Muscle layer of duodenum (tissue), 2 donors: ENCODE data around the gene MBD3L2.
"Not testable (repeated sequence)": the region's sequence is repeated elsewhere in the genome, so short reads cannot be mapped to it uniquely, and the experiment has no call there.

Experiments
- H3K27ac ChIP-seq: one replicate; pipeline ENCODE4 v1.7.0; 2013; ENCODE audit warnings: mild to moderate bottlenecking, low read length
- H3K27me3 ChIP-seq: one replicate; pipeline ENCODE4 v1.7.0; 2013; ENCODE audit warnings: low read depth, mild to moderate bottlenecking, control low read depth, low read length
- H3K36me3 ChIP-seq, 2 donors: one replicate each; pipeline ENCODE4 v1.7.0; 2013; ENCODE audit warnings: low read length in 2 of 2, control low read depth in 1 of 2, mild to moderate bottlenecking in 1 of 2; ENCODE audit not compliant: insufficient read depth in 2 of 2, control insufficient read depth in 1 of 2
- H3K4me1 ChIP-seq, 2 donors: one replicate each; pipeline ENCODE4 v1.7.0; 2013; ENCODE audit warnings: low read length in 2 of 2, mild to moderate bottlenecking in 2 of 2, control low read depth in 1 of 2, moderate library complexity in 1 of 2; ENCODE audit not compliant: insufficient read depth in 2 of 2, control insufficient read depth in 1 of 2
- H3K4me3 ChIP-seq, 2 donors: one replicate each; pipeline ENCODE4 v1.7.0; 2013; ENCODE audit warnings: low read length in 2 of 2, low read depth in 1 of 2, mild to moderate bottlenecking in 1 of 2
- H3K9me3 ChIP-seq, 2 donors: one replicate each; pipeline ENCODE4 v1.7.0; 2013; ENCODE audit warnings: low read length in 2 of 2, control low read depth in 1 of 2, mild to moderate bottlenecking in 1 of 2; ENCODE audit not compliant: control insufficient read depth in 1 of 2
- donor health status: healthy.

Gene MBD3L2

DNA sequence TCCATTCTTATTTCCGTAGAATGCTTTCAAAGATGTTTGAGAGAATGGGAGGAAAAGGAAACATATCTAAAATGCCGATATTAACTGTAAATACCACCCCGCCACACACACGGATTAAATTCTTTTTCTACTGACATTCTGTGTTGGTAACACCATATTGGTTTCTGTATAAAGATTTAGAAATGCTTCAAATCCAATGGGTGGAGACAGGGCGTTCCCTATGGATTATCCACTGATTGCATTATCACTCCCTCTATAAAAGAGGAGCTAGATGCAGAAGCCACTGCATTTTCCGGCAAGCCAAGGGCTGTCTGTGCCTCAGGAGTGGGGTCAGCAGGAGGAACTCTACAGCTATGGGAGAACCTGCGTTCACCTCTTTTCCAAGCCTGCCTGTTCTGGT lies at the start of gene MBD3L2:
Gene MBD3L2, plus strand, starts transcription at position 301 of the 400 bp plus-strand sequence. Its CDS starts 53 bp downstream, at position 354.
- not testable (repeated sequence) for H3K27ac ChIP-seq, H3K9me3 ChIP-seq, H3K27me3 ChIP-seq, H3K4me1 ChIP-seq, H3K36me3 ChIP-seq, H3K4me3 ChIP-seq

- Histone ChIP-seq H3K9me3 (no peaks in the 10 kb centered on the region), H3K4me3 (no peak overlapping the region), H3K27me3 (no peaks in the 10 kb centered on the region), H3K36me3 (no peaks in the 10 kb centered on the region), H3K4me1 (no peaks in the 10 kb centered on the region), H3K27ac (no peak overlapping the region)
These were observed 49.2 kb upstream of the MBD3L2 start for GRCh38 chr19:6999933-7000332.

DNA sequence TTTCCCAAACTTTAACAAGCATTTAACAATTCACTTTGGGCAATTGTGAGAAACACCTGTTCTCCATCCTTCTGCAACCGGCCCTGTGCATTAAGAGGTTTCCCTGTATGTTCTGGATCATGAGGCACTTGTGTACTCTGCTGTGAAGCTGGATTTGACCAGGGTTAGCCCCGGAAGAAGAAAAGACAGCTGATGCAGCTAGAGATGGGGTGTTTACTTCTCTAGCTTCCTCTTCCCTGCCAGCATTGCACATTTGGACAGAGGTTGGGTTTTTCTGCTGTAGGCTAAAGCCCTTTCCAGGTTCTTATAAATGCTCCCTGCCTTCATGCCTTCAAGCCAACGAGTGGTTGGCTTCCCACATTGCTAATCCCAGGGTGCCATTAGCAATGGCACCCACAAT lies 48.8 kb upstream of the MBD3L2 start:
- Histone ChIP-seq H3K4me1 (no peaks in the 10 kb centered on the region), H3K9me3 (no peaks in the 10 kb centered on the region), H3K4me3 (no peak overlapping the region), H3K27me3 (no peaks in the 10 kb centered on the region), H3K36me3 (no peaks in the 10 kb centered on the region), H3K27ac (no peak overlapping the region)

DNA sequence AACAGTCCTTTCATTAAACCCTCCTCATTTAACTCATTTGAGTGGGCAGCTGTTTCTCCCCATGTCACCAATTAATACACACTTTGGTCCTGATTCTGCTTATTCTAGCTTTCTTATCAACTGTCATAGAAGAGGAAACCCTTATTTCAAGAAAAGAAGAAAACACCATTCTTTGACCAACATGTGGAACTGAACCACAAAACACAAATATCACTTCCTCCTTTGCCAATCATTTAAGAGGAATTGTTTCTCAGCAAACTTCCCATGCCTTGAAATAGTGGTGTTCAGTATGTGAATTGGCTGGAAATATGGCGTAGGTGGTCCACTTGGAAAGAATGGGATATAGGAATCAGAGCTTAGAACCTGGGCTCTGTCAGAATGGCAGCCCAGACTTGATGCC lies 48.3 kb upstream of the MBD3L2 start:
- H3K4me1 ChIP-seq, result no peaks in the 10 kb centered on the region
- H3K36me3 ChIP-seq, result no peaks in the 10 kb centered on the region
- H3K27me3 ChIP-seq, result no peaks in the 10 kb centered on the region
- H3K4me3 ChIP-seq, result no peak overlapping the region
- no peak overlapping the region for H3K27ac ChIP-seq
- H3K9me3 ChIP-seq, result no peaks in the 10 kb centered on the region

GRCh38 chr19:7004313-7004931 lies 44.7 kb upstream of the MBD3L2 start:
- no peaks in the 10 kb centered on the region for H3K9me3 ChIP-seq
- H3K27me3 ChIP-seq, result no peaks in the 10 kb centered on the region
- H3K4me3 ChIP-seq, result no peak overlapping the region
- no peaks in the 10 kb centered on the region for H3K4me1 ChIP-seq
- H3K36me3 ChIP-seq, result no peaks in the 10 kb centered on the region
- H3K27ac ChIP-seq, result no peak overlapping the region

DNA sequence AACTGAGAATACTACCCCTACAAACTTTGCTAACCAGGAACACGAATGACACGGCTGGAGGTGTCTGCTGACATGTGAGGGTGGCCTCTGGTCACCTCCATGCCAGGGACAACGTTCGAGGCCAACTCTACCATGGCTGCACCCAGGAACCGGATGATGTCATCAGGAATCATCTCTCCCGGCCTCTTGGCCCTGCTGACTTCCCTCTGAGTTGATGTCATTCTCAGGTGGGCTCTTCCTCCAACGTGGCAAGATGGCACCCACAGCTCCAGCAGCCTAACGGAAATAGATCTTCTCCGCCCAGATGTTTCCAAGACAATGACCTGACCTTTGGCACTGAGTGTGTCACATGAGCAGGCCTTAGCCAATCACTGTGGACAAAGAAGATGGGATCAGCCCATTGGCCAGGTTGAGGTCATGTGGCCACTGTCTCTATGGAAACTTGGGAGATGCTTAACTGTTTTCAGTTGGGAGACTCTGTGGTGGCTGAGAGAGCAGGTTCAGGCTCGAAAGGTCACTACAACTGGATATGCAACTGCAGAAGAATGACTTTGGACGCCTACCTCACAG lies 42.9 kb upstream of the MBD3L2 start:
- Histone ChIP-seq H3K9me3 (no peaks in the 10 kb centered on the region), H3K36me3 (no peaks in the 10 kb centered on the region), H3K4me1 (no peaks in the 10 kb centered on the region), H3K27me3 (no peaks in the 10 kb centered on the region), H3K4me3 (no peak overlapping the region), H3K27ac (no peak overlapping the region)

DNA sequence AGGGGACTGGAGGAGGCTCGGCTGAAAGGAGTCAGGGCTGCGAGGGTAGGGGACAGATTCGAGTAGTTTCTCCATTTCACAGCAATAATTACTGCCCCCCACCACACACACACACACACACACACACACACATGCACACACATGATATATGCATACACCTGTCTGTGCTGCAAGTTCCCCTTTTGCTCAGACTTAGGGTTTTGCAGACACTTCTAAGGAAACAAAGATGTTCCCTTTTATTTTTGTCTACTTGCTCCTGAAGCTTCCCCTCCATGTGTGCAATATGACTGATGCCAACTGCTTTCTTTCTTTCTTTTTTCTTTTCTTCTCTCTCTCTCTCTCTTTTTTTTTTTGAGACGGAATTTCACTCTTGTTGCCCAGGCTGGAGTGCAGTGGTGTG lies 41.3 kb upstream of the MBD3L2 start:
- Histone ChIP-seq H3K27ac (no peak overlapping the region), H3K36me3 (no peaks in the 10 kb centered on the region), H3K4me3 (no peak overlapping the region), H3K9me3 (no peaks in the 10 kb centered on the region), H3K27me3 (no peaks in the 10 kb centered on the region), H3K4me1 (no peaks in the 10 kb centered on the region)

DNA sequence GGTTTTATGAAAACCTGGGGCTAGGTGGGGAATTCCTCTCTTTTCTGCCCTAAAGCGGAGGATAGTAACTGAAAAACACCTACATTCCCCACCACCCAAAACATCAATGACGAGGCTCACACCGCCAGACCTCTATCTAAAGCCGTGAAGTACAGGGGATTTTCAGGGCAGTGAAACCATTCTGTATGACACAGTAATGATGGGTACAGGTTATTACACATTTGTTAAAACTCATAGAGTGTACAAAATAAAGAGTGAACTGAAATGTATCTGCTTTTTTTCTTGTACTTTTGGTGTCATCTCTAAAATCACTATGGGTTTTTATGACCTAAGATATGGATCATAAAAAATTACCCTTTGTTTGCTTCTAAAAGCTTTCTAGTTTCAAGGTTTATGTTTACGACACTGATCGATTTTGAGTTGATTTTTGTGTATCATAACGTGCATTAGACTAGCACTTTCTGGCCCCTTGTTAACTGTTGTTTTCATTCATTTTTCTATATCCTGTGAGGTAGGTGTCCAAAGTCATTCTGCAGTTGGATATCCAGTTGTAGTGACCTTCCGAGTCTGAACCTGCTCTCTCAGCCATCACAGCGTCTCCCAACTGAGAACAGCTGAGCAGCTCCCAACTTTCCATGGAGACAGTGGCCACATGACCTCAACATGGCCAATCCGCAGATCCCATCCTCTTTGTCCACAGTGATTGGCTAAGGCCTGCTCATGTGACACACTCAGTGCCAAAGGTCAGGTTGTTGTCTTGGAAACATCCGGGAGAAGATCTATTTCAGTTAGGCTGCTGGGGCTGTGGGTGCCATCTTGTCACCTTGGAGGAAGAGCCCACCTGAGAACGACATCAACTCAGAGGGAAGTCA lies 38.2 kb upstream of the MBD3L2 start:
- Histone ChIP-seq H3K36me3 (no peaks in the 10 kb centered on the region), H3K4me1 (no peaks in the 10 kb centered on the region), H3K27me3 (no peaks in the 10 kb centered on the region), H3K27ac (no peak overlapping the region), H3K4me3 (no peak overlapping the region), H3K9me3 (no peaks in the 10 kb centered on the region)

- H3K4me3 ChIP-seq, result no peak overlapping the region
- H3K9me3 ChIP-seq, result no peaks in the 10 kb centered on the region
- no peaks in the 10 kb centered on the region for H3K36me3 ChIP-seq
- H3K27ac ChIP-seq, result no peak overlapping the region
- no peaks in the 10 kb centered on the region for H3K27me3 ChIP-seq
- H3K4me1 ChIP-seq, result no peaks in the 10 kb centered on the region
These were observed 35.4 kb upstream of the MBD3L2 start for GRCh38 chr19:7013678-7014077.

- Histone ChIP-seq H3K9me3 (no peaks in the 10 kb centered on the region), H3K4me1 (no peaks in the 10 kb centered on the region), H3K36me3 (no peaks in the 10 kb centered on the region), H3K27ac (no peak overlapping the region), H3K27me3 (no peaks in the 10 kb centered on the region), H3K4me3 (no peak overlapping the region)
These were observed 30.3 kb upstream of the MBD3L2 start for GRCh38 chr19:7018828-7019227.

DNA sequence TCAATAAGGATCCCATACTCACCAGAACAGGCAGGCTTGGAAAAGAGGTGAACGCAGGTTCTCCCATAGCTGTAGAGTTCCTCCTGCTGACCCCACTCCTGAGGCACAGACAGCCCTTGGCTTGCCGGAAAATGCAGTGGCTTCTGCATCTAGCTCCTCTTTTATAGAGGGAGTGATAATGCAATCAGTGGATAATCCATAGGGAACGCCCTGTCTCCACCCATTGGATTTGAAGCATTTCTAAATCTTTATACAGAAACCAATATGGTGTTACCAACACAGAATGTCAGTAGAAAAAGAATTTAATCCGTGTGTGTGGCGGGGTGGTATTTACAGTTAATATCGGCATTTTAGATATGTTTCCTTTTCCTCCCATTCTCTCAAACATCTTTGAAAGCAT lies 27.8 kb upstream of the MBD3L2 start, which contains the start of gene MBD3L2B:
Gene MBD3L2B, minus strand, starts transcription at position 101 of the 400 bp plus-strand sequence. Its CDS starts 34 bp downstream, at position 67.
- not testable (repeated sequence) for H3K27me3 ChIP-seq, H3K36me3 ChIP-seq, H3K9me3 ChIP-seq, H3K4me1 ChIP-seq, H3K27ac ChIP-seq, H3K4me3 ChIP-seq
